Glutamatergic neuron (in vitro differentiated cells): ENCODE results near the gene RAPGEF1. TPM values are rescaled to one million over a fixed set of nuclear protein-coding genes. Genes with fewer than 3 reads are reported as not detected.
A peak's percentile ranks its signal among the peaks of the same experiment; 100 is the strongest.

ENCODE experiments used
- DNase-seq: peaks from one replicate; pipeline ENCODE4 v3.0.0; 2022
- H3K27ac Mint-ChIP-seq: one replicate; pipeline ENCODE4 v1.8.0; 2020; ENCODE audit warnings: mild to moderate bottlenecking, mixed read lengths, inconsistent platforms; ENCODE audit not compliant: unreplicated experiment
- H3K27me3 Mint-ChIP-seq: one replicate; pipeline ENCODE4 v1.8.0; 2020; ENCODE audit warnings: mild to moderate bottlenecking, moderate library complexity, mixed read lengths, inconsistent platforms; ENCODE audit not compliant: unreplicated experiment
- H3K36me3 Mint-ChIP-seq: one replicate; pipeline ENCODE4 v1.8.0; 2020; ENCODE audit warnings: mild to moderate bottlenecking, mixed read lengths, inconsistent platforms; ENCODE audit not compliant: unreplicated experiment
- H3K4me1 Mint-ChIP-seq: one replicate; pipeline ENCODE4 v1.8.0; 2020; ENCODE audit warnings: mild to moderate bottlenecking, low read depth, mixed read lengths, inconsistent platforms; ENCODE audit not compliant: unreplicated experiment
- H3K4me3 Mint-ChIP-seq: one replicate; pipeline ENCODE4 v1.8.0; 2020; ENCODE audit warnings: mild to moderate bottlenecking, mixed read lengths, inconsistent platforms; ENCODE audit not compliant: unreplicated experiment
- H3K9me3 Mint-ChIP-seq: one replicate; pipeline ENCODE4 v1.8.0; 2020; ENCODE audit warnings: mild to moderate bottlenecking, moderate library complexity, mixed read lengths, inconsistent platforms; ENCODE audit not compliant: unreplicated experiment
- total RNA-seq: library from RNA; stranded (reverse); fragmentation: NEBNext Ultra II Directional; extraction: Animal tissue kit (Norgen Biotek cat#: 25700); gene quantifications from one replicate; pipeline ENCODE4 v1.2.1, GENCODE V29; 2021; ENCODE audit not compliant: unreplicated experiment
- TF ChIP-seq, protein P1 (sequence below): fragments of 200-600 bp; sonication (generic); IDR thresholded peaks from one replicate; pipeline ENCODE4 v1.5.0; 2021; ENCODE audit not compliant: partially characterized antibody, unreplicated experiment

RAPGEF1 gene
- total RNA-seq, 1 donor from 2014 or later = 319 TPM

- no peaks in the 10 kb centered on the region for H3K36me3 Mint-ChIP-seq
- H3K9me3 Mint-ChIP-seq = peaks cover 14% of the 10 kb centered on the region
- H3K27me3 Mint-ChIP-seq = peaks cover 11% of the 10 kb centered on the region
- H3K4me1 Mint-ChIP-seq = peaks cover 41% of the 10 kb centered on the region
- no peak for DNase-seq
- peak overlapping the region; percentile 96 for H3K27ac Mint-ChIP-seq
- peak overlapping the region; percentile 96 for H3K4me3 Mint-ChIP-seq
- TF ChIP-seq, protein P1, sequence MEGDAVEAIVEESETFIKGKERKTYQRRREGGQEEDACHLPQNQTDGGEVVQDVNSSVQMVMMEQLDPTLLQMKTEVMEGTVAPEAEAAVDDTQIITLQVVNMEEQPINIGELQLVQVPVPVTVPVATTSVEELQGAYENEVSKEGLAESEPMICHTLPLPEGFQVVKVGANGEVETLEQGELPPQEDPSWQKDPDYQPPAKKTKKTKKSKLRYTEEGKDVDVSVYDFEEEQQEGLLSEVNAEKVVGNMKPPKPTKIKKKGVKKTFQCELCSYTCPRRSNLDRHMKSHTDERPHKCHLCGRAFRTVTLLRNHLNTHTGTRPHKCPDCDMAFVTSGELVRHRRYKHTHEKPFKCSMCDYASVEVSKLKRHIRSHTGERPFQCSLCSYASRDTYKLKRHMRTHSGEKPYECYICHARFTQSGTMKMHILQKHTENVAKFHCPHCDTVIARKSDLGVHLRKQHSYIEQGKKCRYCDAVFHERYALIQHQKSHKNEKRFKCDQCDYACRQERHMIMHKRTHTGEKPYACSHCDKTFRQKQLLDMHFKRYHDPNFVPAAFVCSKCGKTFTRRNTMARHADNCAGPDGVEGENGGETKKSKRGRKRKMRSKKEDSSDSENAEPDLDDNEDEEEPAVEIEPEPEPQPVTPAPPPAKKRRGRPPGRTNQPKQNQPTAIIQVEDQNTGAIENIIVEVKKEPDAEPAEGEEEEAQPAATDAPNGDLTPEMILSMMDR = no peak
These were observed 1.4 kb downstream of the RAPGEF1 start for GRCh38 chr9:131738293-131739132.

DNA sequence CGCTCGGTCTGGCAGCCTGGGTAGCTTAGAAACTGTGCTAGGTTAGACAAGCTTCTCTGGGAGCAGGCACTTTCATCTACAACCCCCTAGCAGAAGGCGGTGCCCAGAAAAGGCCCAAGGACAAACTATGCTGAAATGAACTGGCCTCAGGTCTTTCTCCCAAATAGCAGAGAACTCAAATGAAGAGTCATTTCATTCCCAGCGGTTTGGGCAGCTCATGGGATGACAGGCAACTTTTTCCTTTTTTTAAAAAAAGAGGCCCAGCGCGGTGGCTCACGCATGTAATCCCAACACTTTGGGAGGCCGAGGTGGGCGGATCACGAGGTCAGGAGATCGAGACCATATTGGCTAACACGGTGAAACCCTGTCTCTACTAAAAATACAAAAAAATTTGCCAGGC is 2.5 kb downstream of the RAPGEF1 start:
- peaks cover 10% of the 10 kb centered on the region for H3K27me3 Mint-ChIP-seq
- peak overlapping the region; percentile 85 for H3K4me3 Mint-ChIP-seq
- TF ChIP-seq, protein P1 = no peak
- peak overlapping the region; percentile 10 for H3K27ac Mint-ChIP-seq
- H3K36me3 Mint-ChIP-seq = no peaks in the 10 kb centered on the region
- H3K9me3 Mint-ChIP-seq = peaks cover 14% of the 10 kb centered on the region
- no peak for DNase-seq
- peaks cover 46% of the 10 kb centered on the region for H3K4me1 Mint-ChIP-seq

GRCh38 chr9:131736431-131736830 is 3.4 kb downstream of the RAPGEF1 start:
- H3K4me3 Mint-ChIP-seq = peak overlapping the region; percentile 85
- TF ChIP-seq, protein P1 = no peak
- peaks cover 14% of the 10 kb centered on the region for H3K9me3 Mint-ChIP-seq

DNA sequence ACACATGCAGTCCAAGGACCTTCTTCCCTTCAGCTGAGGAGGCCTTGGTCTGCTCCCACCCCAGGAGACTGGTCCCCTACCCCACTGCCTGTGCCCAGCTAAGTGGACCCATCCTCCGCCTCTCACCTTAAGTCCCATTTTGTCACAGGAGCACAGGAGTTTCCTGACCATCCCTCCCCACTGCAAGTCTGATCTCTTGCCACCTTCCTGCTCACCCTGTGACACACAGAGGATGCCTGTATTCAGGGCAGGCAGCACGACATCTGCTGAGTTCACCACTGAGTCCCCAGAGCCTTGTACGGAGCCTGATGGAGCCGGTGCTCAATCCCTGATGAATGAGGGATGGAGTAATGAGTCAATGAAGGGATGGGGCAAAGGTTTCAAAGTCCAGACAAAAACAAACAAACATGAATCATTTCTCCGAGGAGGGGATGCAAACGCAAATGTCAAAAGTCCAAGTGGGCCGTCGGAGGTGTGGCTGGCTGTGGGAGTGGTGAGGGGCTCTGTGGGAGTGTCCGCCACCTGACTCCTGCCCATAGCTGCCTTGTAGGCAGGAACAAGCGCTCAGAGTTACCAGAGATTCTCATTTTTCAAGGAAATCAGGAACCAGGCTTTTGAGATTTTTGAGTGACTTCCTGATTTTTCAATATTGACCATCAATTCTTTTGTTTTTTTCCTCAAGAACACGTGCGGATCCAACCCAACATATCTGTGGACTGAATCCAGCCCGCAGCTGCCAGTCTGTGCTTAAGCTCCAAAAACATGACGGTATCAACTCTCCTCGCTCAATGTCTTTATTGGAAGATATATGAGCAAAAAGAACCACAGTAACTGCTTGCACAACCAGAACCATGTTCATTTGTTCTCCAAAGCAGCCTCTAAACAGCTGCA is 4.4 kb downstream of the RAPGEF1 start:
- Mint-ChIP-seq H3K27me3 (peaks cover 9% of the 10 kb centered on the region), H3K9me3 (peaks cover 14% of the 10 kb centered on the region), H3K4me1 (peaks cover 63% of the 10 kb centered on the region), H3K36me3 (no peaks in the 10 kb centered on the region), H3K27ac (peak overlapping the region; percentile 86), H3K4me3 (peak overlapping the region; percentile 85)
- TF ChIP-seq, protein P1 = no peak
- no peak for DNase-seq

More at GRCh38 chr9:131736431-131736830, 3.4 kb downstream of the RAPGEF1 start:
- H3K4me1 Mint-ChIP-seq = peaks cover 55% of the 10 kb centered on the region
- peaks cover 10% of the 10 kb centered on the region for H3K27me3 Mint-ChIP-seq
- no peaks in the 10 kb centered on the region for H3K36me3 Mint-ChIP-seq
- H3K27ac Mint-ChIP-seq = peak overlapping the region; percentile 78
- DNase-seq = no peak
